ENCODE results near the gene RTL10. TPM values are rescaled to one million over a fixed set of nuclear protein-coding genes. Genes with fewer than 3 reads are reported as not detected.

The RTL10 gene
- total and polyA plus RNA-seq, 2 donors (not counting 1 experiment from before 2014, with no cell fraction given) = 6.4 to 15.2 TPM

DNA sequence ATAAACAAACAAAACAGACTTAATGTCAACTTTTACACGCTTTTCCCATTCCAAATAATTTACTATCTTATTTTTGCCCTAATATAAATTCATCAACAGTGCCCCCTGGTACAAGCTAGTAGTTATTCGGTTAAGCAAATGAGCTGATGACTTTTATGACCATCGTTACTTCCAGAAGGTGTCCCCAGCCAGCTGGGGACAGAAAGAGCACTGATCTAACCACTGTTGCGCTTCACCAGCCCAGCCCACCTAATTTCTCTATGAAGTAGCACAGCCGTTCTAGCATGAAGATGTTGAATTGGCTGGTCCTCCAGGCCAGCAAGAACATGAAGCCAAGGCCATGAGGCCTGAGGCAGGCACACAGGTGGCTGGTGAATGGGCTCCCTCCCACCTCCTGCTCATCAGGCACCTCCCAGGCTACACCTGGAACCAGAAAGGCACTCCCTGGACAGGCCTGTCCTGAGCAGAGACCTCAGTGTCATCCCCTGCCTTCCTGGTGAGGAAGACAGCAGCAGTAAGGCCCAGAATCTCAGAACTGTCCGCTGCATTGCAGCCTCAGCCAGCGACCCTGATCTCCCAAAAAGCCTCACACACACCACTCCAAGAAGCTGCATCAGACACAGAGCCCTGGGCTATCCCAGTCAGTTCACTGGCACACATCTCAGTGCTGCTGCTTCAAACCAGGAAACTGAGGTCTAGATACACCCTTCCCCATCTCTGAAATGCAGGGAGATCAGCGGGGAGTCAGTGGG, 12.9 kb downstream of the RTL10 start:
- H3K27me3 Mint-ChIP-seq = no peaks in the 10 kb centered on the region
- H3K27me3 ChIP-seq (replicated peaks in 1 of 4; ENCODE audit: control extremely low read depth in 1 of 4, control insufficient read depth in 3 of 4, insufficient read depth in 4 of 4, low read length in 3 of 4) = no peaks in the 10 kb centered on the region
- peaks cover 20% of the 10 kb centered on the region for H3K4me1 Mint-ChIP-seq
- H3K9me3 Mint-ChIP-seq (ENCODE audit: insufficient read depth) = no peaks in the 10 kb centered on the region
- ATAC-seq (ENCODE audit: low read depth) = no peak
- 70% methylated on average over 6 of the region's 8 CpGs for WGBS (ENCODE audit: insufficient coverage)
- H3K4me3 Mint-ChIP-seq = no peak overlapping the region
- no peak overlapping the region for H3K4me2 ChIP-seq (replicated peaks; ENCODE audit: low read depth, low read length, poor library complexity, severe bottlenecking)
- TF ChIP-seq, protein P1, sequence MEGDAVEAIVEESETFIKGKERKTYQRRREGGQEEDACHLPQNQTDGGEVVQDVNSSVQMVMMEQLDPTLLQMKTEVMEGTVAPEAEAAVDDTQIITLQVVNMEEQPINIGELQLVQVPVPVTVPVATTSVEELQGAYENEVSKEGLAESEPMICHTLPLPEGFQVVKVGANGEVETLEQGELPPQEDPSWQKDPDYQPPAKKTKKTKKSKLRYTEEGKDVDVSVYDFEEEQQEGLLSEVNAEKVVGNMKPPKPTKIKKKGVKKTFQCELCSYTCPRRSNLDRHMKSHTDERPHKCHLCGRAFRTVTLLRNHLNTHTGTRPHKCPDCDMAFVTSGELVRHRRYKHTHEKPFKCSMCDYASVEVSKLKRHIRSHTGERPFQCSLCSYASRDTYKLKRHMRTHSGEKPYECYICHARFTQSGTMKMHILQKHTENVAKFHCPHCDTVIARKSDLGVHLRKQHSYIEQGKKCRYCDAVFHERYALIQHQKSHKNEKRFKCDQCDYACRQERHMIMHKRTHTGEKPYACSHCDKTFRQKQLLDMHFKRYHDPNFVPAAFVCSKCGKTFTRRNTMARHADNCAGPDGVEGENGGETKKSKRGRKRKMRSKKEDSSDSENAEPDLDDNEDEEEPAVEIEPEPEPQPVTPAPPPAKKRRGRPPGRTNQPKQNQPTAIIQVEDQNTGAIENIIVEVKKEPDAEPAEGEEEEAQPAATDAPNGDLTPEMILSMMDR (IDR thresholded peaks at IDR 0.05) = no peak
- no peak for TF ChIP-seq EZH2 (IDR thresholded peaks at IDR 0.05; ENCODE audit: borderline replicate concordance, insufficient read depth, low read depth, low read length, poor library complexity, severe bottlenecking)
- no peak overlapping the region for H3K27ac ChIP-seq (ENCODE audit: low read length in 2 of 2)
- peaks cover 13 to 17% of the 10 kb centered on the region in 2 donors for H3K4me1 ChIP-seq (ENCODE audit: control insufficient read depth in 2 of 2, insufficient read depth in 2 of 2, low read length in 2 of 2)
- H4K20me1 ChIP-seq (ENCODE audit: control insufficient read depth, insufficient read depth, low read length, poor library complexity, severe bottlenecking) = peaks cover 22% of the 10 kb centered on the region
- peaks cover 17% of the 10 kb centered on the region for H3K79me2 ChIP-seq (ENCODE audit: control insufficient read depth, insufficient read depth, low read length)
- ChIA-PET CTCF (interaction anchor here (0.9 kb wide), 1 partner anchor 68 kb away, joined by 3 read pairs; no protein-coding TSS in a partner anchor), POLR2A (no interaction called here)
- no peak overlapping the region for H3K9ac ChIP-seq (ENCODE audit: low read length)
- intact Hi-C loops (cut with micrococcal nuclease) = no loop called here
- H2AFZ ChIP-seq (ENCODE audit: insufficient read depth, low read depth, low read length, poor library complexity, severe bottlenecking) = no peak overlapping the region
- no peaks in the 10 kb centered on the region for H3K36me3 ChIP-seq (replicated peaks in 1 of 2; ENCODE audit: control extremely low read depth in 1 of 2, control insufficient read depth in 1 of 2, extremely low read depth in 1 of 2, insufficient read depth in 2 of 2, low read length in 1 of 2)
- DNase-seq = no peak
- H3K27ac Mint-ChIP-seq = no peak overlapping the region
- H3K4me3 ChIP-seq (ENCODE audit: control extremely low read depth in 1 of 5, extremely low read depth in 1 of 5, insufficient read depth in 1 of 5, low read depth in 2 of 5, low read length in 4 of 5) = no peak overlapping the region
- H3K9me3 ChIP-seq (ENCODE audit: control extremely low read depth in 1 of 3, control insufficient read depth in 2 of 3, insufficient read depth in 1 of 3, low read length in 2 of 3) = no peaks in the 10 kb centered on the region

DNA sequence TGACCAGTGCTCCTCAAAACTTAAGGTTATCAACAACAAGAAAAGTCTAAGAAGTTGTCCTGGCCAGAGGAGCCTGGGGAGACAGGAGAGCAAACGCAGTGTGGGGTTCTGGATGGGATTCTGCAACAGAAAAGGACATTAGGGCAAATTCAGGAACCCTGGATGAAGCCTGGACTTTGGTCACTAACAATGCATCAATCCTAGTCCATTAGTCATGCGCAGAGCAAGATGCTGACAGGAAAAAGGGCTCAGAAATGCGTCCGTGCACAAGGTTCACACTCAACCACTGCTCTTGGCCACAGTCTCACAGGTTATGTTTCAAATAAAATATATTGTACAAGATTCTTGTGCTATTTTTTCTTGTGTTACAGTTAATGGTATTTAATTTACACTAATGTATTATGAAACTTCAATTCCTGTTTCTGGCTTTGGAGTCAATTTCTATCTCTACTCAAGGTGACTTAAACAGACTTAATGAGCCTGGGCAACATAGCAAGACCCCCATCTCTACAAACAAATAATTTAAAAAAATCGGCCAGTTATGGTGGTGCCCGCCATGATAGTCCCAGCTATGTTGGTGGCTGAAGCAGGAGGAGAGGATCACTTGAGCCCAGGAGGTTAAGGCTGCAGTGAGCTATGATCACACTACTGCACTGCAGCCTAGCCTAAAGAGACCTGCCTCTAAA, 13.6 kb downstream of the RTL10 start:
- no peak overlapping the region for H3K4me3 Mint-ChIP-seq
- H2AFZ ChIP-seq (ENCODE audit: insufficient read depth, low read depth, low read length, poor library complexity, severe bottlenecking) = no peak overlapping the region
- H3K27ac Mint-ChIP-seq = no peak overlapping the region
- no peaks in the 10 kb centered on the region for H3K9me3 Mint-ChIP-seq (ENCODE audit: insufficient read depth)
- WGBS (ENCODE audit: insufficient coverage) = 100% methylated on average over 2 of the region's 6 CpGs
- no peak overlapping the region for H3K4me2 ChIP-seq (replicated peaks; ENCODE audit: low read depth, low read length, poor library complexity, severe bottlenecking)
- intact Hi-C loops (cut with micrococcal nuclease) = no loop called here
- H3K27me3 Mint-ChIP-seq = no peaks in the 10 kb centered on the region
- peaks cover 13 to 17% of the 10 kb centered on the region in 2 donors for H3K4me1 ChIP-seq (ENCODE audit: control insufficient read depth in 2 of 2, insufficient read depth in 2 of 2, low read length in 2 of 2)
- DNase-seq (no peak), ATAC-seq (ENCODE audit: low read depth) (no peak)
- H3K27ac ChIP-seq (ENCODE audit: low read length in 2 of 2) = no peak overlapping the region
- H3K9ac ChIP-seq (ENCODE audit: low read length) = no peak overlapping the region
- POLR2A ChIA-PET = no interaction called here
- H3K36me3 ChIP-seq (replicated peaks in 1 of 2; ENCODE audit: control extremely low read depth in 1 of 2, control insufficient read depth in 1 of 2, extremely low read depth in 1 of 2, insufficient read depth in 2 of 2, low read length in 1 of 2) = no peaks in the 10 kb centered on the region
- no peaks in the 10 kb centered on the region for H3K27me3 ChIP-seq (replicated peaks in 1 of 4; ENCODE audit: control extremely low read depth in 1 of 4, control insufficient read depth in 3 of 4, insufficient read depth in 4 of 4, low read length in 3 of 4)
- H3K4me1 Mint-ChIP-seq = peaks cover 20% of the 10 kb centered on the region
- H3K9me3 ChIP-seq (ENCODE audit: control extremely low read depth in 1 of 3, control insufficient read depth in 2 of 3, insufficient read depth in 1 of 3, low read length in 2 of 3) = no peaks in the 10 kb centered on the region
- H3K79me2 ChIP-seq (ENCODE audit: control insufficient read depth, insufficient read depth, low read length) = peaks cover 17% of the 10 kb centered on the region
- TF ChIP-seq, protein P1 (IDR thresholded peaks at IDR 0.05) = no peak
- TF ChIP-seq EZH2 (IDR thresholded peaks at IDR 0.05; ENCODE audit: borderline replicate concordance, insufficient read depth, low read depth, low read length, poor library complexity, severe bottlenecking) = no peak
- CTCF ChIA-PET = interaction anchor here (0.9 kb wide), 1 partner anchor 69 kb away, joined by 3 read pairs; no protein-coding TSS in a partner anchor
- H4K20me1 ChIP-seq (ENCODE audit: control insufficient read depth, insufficient read depth, low read length, poor library complexity, severe bottlenecking) = peaks cover 20% of the 10 kb centered on the region
- no peak overlapping the region for H3K4me3 ChIP-seq (ENCODE audit: control extremely low read depth in 1 of 5, extremely low read depth in 1 of 5, insufficient read depth in 1 of 5, low read depth in 2 of 5, low read length in 4 of 5)

All from B cell (primary cell).